ENCODE data around the gene SLU7. TPM values are rescaled to one million over a fixed set of nuclear protein-coding genes. Genes with fewer than 3 reads are reported as not detected.
A peak's percentile ranks its signal among the peaks of the same experiment; 100 is the strongest.

The SLU7 gene
- total and polyA plus RNA-seq, 5 donors, result 25.8 to 57.6 (median 45.9) TPM

GRCh38 chr5:160353379-160353778, 65.5 kb downstream of the SLU7 start:
- 70% methylated on average over 8 of the region's 8 CpGs for WGBS
- ATAC-seq (peak; percentile 30 to 79), DNase-seq (peak; percentile 52 to 85 (median 80))
- H3K9me3 ChIP-seq (ENCODE audit: control insufficient read depth, low read length), result no peaks in the 10 kb centered on the region
- H3K27me3 ChIP-seq (ENCODE audit: control insufficient read depth, insufficient read depth), result no peaks in the 10 kb centered on the region
- intact Hi-C loops (cut with DNase I), result no loop called here
- no peak overlapping the region for H3K4me3 ChIP-seq (ENCODE audit: low read length)
- peaks cover 3% of the 10 kb centered on the region for H3K4me1 ChIP-seq (ENCODE audit: control insufficient read depth, insufficient read depth, low read length)
- H3K27ac ChIP-seq (ENCODE audit: low read length), result no peak overlapping the region

GRCh38 chr5:160352308-160352707, 66.6 kb downstream of the SLU7 start:
- DNase-seq, result no peak
- Histone ChIP-seq H3K9me3 (ENCODE audit: control insufficient read depth, low read length) (no peaks in the 10 kb centered on the region), H3K27ac (ENCODE audit: low read length) (no peak overlapping the region), H3K4me1 (ENCODE audit: control insufficient read depth, insufficient read depth, low read length) (peaks cover 3% of the 10 kb centered on the region), H3K4me3 (ENCODE audit: low read length) (no peak overlapping the region), H3K27me3 (ENCODE audit: control insufficient read depth, insufficient read depth) (no peaks in the 10 kb centered on the region)
- no peak for ATAC-seq
- WGBS, result 96% methylated on average over 4 of the region's 4 CpGs
- intact Hi-C loops (cut with DNase I), result no loop called here

Other genes starting within 250 kb of the SLU7 start
- gene FABP6, start 189.6 kb downstream of the SLU7 start, total RNA-seq, result not detected
- gene FABP6, start 189.6 kb downstream of the SLU7 start, polyA plus RNA-seq, result 0.68 TPM
- gene CCNJL, start 106.5 kb downstream of the SLU7 start, total RNA-seq, result 1 to 10 TPM; 4.3 to 8.6 (median 6.1) TPM
- 4.1 TPM for gene CCNJL, start 106.5 kb downstream of the SLU7 start, polyA plus RNA-seq
- 1 to 10 TPM; 1.6 to 4.3 (median 2.2) TPM for gene C1QTNF2, start 48.5 kb downstream of the SLU7 start, total RNA-seq
- 2.1 TPM for gene C1QTNF2, start 48.5 kb downstream of the SLU7 start, polyA plus RNA-seq
- 1 to 10 TPM; 3.3 to 6.0 (median 4.5) TPM for gene FAM200C, start 19.0 kb downstream of the SLU7 start, total RNA-seq
- 3.4 TPM for gene FAM200C, start 19.0 kb downstream of the SLU7 start, polyA plus RNA-seq
- 1 to 10 TPM; 1.5 to 3.9 (median 2.5) TPM for gene PTTG1, start 2.8 kb upstream of the SLU7 start, total RNA-seq
- gene PTTG1, start 2.8 kb upstream of the SLU7 start, polyA plus RNA-seq, result 2.9 TPM